ENCODE data around the gene ATXN7L1. TPM values are rescaled to one million over a fixed set of nuclear protein-coding genes. Genes with fewer than 3 reads are reported as not detected.

ATXN7L1 gene
- total and polyA plus RNA-seq, 2 donors (not counting 1 experiment from before 2014, with no cell fraction given), result 7.1 to 40.6 TPM

- DNase-seq, result no peak
- no peak for TF ChIP-seq EZH2 (IDR thresholded peaks at IDR 0.05; ENCODE audit: borderline replicate concordance, insufficient read depth, low read depth, low read length, poor library complexity, severe bottlenecking)
- TF ChIP-seq, protein P1, sequence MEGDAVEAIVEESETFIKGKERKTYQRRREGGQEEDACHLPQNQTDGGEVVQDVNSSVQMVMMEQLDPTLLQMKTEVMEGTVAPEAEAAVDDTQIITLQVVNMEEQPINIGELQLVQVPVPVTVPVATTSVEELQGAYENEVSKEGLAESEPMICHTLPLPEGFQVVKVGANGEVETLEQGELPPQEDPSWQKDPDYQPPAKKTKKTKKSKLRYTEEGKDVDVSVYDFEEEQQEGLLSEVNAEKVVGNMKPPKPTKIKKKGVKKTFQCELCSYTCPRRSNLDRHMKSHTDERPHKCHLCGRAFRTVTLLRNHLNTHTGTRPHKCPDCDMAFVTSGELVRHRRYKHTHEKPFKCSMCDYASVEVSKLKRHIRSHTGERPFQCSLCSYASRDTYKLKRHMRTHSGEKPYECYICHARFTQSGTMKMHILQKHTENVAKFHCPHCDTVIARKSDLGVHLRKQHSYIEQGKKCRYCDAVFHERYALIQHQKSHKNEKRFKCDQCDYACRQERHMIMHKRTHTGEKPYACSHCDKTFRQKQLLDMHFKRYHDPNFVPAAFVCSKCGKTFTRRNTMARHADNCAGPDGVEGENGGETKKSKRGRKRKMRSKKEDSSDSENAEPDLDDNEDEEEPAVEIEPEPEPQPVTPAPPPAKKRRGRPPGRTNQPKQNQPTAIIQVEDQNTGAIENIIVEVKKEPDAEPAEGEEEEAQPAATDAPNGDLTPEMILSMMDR (IDR thresholded peaks at IDR 0.05), result no peak
- H3K4me3 ChIP-seq (ENCODE audit: control extremely low read depth in 1 of 5, extremely low read depth in 1 of 5, insufficient read depth in 1 of 5, low read depth in 2 of 5, low read length in 4 of 5), result no peak overlapping the region
- peaks cover 24% of the 10 kb centered on the region for H3K4me1 Mint-ChIP-seq
- no peak overlapping the region for H3K27ac Mint-ChIP-seq
- H3K27me3 Mint-ChIP-seq, result peaks cover 5% of the 10 kb centered on the region
- no peaks in the 10 kb centered on the region for H3K9me3 ChIP-seq (ENCODE audit: control extremely low read depth in 1 of 3, control insufficient read depth in 2 of 3, insufficient read depth in 1 of 3, low read length in 2 of 3)
- ATAC-seq (ENCODE audit: low read depth), result no peak
- ChIA-PET POLR2A (no interaction called here), CTCF (interaction anchor here (0.6 to 9.5 kb wide), 13 partner anchors 8 to 405 kb away, joined by 3 to 167 read pairs (median 3); no protein-coding TSS in a partner anchor)
- no peaks in the 10 kb centered on the region for H3K79me2 ChIP-seq (ENCODE audit: control insufficient read depth, insufficient read depth, low read length)
- no peaks in the 10 kb centered on the region for H3K36me3 ChIP-seq (replicated peaks in 1 of 2; ENCODE audit: control extremely low read depth in 1 of 2, control insufficient read depth in 1 of 2, extremely low read depth in 1 of 2, insufficient read depth in 2 of 2, low read length in 1 of 2)
- no peak overlapping the region for H3K9ac ChIP-seq (ENCODE audit: low read length)
- no peak overlapping the region for H3K27ac ChIP-seq (ENCODE audit: low read length in 2 of 2)
- H2AFZ ChIP-seq (ENCODE audit: insufficient read depth, low read depth, low read length, poor library complexity, severe bottlenecking), result no peak overlapping the region
- H3K4me3 Mint-ChIP-seq, result no peak overlapping the region
- H3K4me1 ChIP-seq (ENCODE audit: control insufficient read depth in 2 of 2, insufficient read depth in 2 of 2, low read length in 2 of 2), result peaks cover 0 to 8% of the 10 kb centered on the region in 2 donors
- WGBS (ENCODE audit: insufficient coverage), result no CpG with 5 or more reads among the region's 2 CpGs
- no peaks in the 10 kb centered on the region for H3K9me3 Mint-ChIP-seq (ENCODE audit: insufficient read depth)
- H4K20me1 ChIP-seq (ENCODE audit: control insufficient read depth, insufficient read depth, low read length, poor library complexity, severe bottlenecking), result no peaks in the 10 kb centered on the region
- intact Hi-C loops (cut with micrococcal nuclease), result loop anchor here (5.0 to 10.0 kb wide), 2 partner anchors 388 to 700 kb away; no protein-coding TSS in a partner anchor
- peaks cover 0 to 2% (median under 1%) of the 10 kb centered on the region in 4 experiments for H3K27me3 ChIP-seq (replicated peaks in 1 of 4; ENCODE audit: control extremely low read depth in 1 of 4, control insufficient read depth in 3 of 4, insufficient read depth in 4 of 4, low read length in 3 of 4)
- no peak overlapping the region for H3K4me2 ChIP-seq (replicated peaks; ENCODE audit: low read depth, low read length, poor library complexity, severe bottlenecking)
These were observed 111.9 kb downstream of the ATXN7L1 start for GRCh38 chr7:105764506-105764905.

GRCh38 chr7:105760551-105761447, 115.6 kb downstream of the ATXN7L1 start:
- Histone ChIP-seq H3K4me3 (ENCODE audit: control extremely low read depth in 1 of 5, extremely low read depth in 1 of 5, insufficient read depth in 1 of 5, low read depth in 2 of 5, low read length in 4 of 5) (no peak overlapping the region), H3K27ac (ENCODE audit: low read length in 2 of 2) (no peak overlapping the region), H3K4me1 (ENCODE audit: control insufficient read depth in 2 of 2, insufficient read depth in 2 of 2, low read length in 2 of 2) (no peaks in the 10 kb centered on the region), H3K4me2 (replicated peaks; ENCODE audit: low read depth, low read length, poor library complexity, severe bottlenecking) (no peak overlapping the region), H2AFZ (ENCODE audit: insufficient read depth, low read depth, low read length, poor library complexity, severe bottlenecking) (no peak overlapping the region), H4K20me1 (ENCODE audit: control insufficient read depth, insufficient read depth, low read length, poor library complexity, severe bottlenecking) (no peaks in the 10 kb centered on the region), H3K27me3 (replicated peaks in 1 of 4; ENCODE audit: control extremely low read depth in 1 of 4, control insufficient read depth in 3 of 4, insufficient read depth in 4 of 4, low read length in 3 of 4) (no peaks in the 10 kb centered on the region), H3K36me3 (replicated peaks in 1 of 2; ENCODE audit: control extremely low read depth in 1 of 2, control insufficient read depth in 1 of 2, extremely low read depth in 1 of 2, insufficient read depth in 2 of 2, low read length in 1 of 2) (no peaks in the 10 kb centered on the region), H3K79me2 (ENCODE audit: control insufficient read depth, insufficient read depth, low read length) (no peaks in the 10 kb centered on the region), H3K9ac (ENCODE audit: low read length) (no peak overlapping the region), H3K9me3 (ENCODE audit: control extremely low read depth in 1 of 3, control insufficient read depth in 2 of 3, insufficient read depth in 1 of 3, low read length in 2 of 3) (no peaks in the 10 kb centered on the region)
- no peaks in the 10 kb centered on the region for H3K27me3 Mint-ChIP-seq
- 84% methylated on average over 6 of the region's 6 CpGs for WGBS (ENCODE audit: insufficient coverage)
- H3K27ac Mint-ChIP-seq, result no peak overlapping the region
- TF ChIP-seq, protein P1 (IDR thresholded peaks at IDR 0.05), result peak; percentile 14
- no peak for TF ChIP-seq EZH2 (IDR thresholded peaks at IDR 0.05; ENCODE audit: borderline replicate concordance, insufficient read depth, low read depth, low read length, poor library complexity, severe bottlenecking)
- intact Hi-C loops (cut with micrococcal nuclease), result loop anchor here (1.0 to 10.0 kb wide), 6 partner anchors 108 to 704 kb away; no protein-coding TSS in a partner anchor
- H3K4me1 Mint-ChIP-seq, result peaks cover 4% of the 10 kb centered on the region
- H3K9me3 Mint-ChIP-seq (ENCODE audit: insufficient read depth), result no peaks in the 10 kb centered on the region
- DNase-seq (no peak), ATAC-seq (ENCODE audit: low read depth) (no peak)
- CTCF ChIA-PET, result interaction anchor here (0.7 to 9.5 kb wide), 46 partner anchors 8 to 411 kb away, joined by 3 to 167 read pairs (median 5); no protein-coding TSS in a partner anchor
- H3K4me3 Mint-ChIP-seq, result no peak overlapping the region
- POLR2A ChIA-PET, result interaction anchor here (0.9 kb wide), 1 partner anchor 9 kb away, joined by 3 read pairs; no protein-coding TSS in a partner anchor
